ENCODE data around the gene FLYWCH2.

FLYWCH2 gene, protein sequence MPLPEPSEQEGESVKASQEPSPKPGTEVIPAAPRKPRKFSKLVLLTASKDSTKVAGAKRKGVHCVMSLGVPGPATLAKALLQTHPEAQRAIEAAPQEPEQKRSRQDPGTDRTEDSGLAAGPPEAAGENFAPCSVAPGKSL

DNA sequence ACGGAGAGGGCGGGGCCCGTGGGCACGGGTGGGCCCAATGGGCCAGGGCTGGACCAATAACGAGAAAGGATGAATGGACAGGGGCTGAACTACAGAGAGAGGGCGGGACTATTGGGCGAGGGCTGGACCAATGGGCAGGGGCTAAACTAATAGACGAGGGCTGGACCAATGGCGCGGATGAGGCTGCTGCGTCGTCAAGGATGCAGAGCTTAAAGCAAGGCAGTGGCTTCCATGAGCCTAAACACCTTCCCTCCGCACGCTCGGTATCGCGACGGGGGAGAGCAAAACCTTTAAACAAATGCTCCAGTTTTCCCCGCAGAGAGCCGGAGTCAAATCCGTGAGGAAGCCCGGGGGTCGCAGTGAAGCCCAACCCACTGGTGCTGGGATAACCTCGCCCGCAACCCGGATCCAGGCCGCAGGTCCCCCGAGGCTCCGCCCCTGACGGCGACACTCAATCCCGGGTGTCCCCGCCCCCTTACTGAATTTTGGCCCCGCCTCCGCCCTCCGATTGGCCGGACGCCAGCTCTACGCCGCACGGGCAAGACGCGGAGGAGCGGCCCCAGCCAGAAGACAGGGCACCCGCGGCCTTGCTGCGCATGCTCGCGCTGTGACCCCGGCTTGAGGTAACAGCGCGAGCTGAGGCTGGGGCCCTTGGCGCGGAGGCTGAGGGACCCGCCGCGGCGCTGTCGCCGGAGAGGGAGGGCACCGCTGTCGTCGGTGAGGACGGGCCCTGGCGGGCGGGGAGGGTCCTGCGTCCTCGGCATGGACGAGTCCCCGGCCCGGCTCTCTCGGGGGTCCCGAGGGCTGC lies at the start of gene FLYWCH2:
Gene FLYWCH2, plus strand, starts transcription at position 566 of the 808 bp plus-strand sequence. CDS start 13,235 bp downstream, outside the sequence.
- peak; percentile 88 to 100 (median 98) for DNase-seq

- DNase-seq: no peak
These were observed 49.2 kb upstream of the FLYWCH2 start for GRCh38 chr16:2833776-2834175.

- no peak for DNase-seq
These were observed 48.0 kb upstream of the FLYWCH2 start for GRCh38 chr16:2834968-2835367.

DNA sequence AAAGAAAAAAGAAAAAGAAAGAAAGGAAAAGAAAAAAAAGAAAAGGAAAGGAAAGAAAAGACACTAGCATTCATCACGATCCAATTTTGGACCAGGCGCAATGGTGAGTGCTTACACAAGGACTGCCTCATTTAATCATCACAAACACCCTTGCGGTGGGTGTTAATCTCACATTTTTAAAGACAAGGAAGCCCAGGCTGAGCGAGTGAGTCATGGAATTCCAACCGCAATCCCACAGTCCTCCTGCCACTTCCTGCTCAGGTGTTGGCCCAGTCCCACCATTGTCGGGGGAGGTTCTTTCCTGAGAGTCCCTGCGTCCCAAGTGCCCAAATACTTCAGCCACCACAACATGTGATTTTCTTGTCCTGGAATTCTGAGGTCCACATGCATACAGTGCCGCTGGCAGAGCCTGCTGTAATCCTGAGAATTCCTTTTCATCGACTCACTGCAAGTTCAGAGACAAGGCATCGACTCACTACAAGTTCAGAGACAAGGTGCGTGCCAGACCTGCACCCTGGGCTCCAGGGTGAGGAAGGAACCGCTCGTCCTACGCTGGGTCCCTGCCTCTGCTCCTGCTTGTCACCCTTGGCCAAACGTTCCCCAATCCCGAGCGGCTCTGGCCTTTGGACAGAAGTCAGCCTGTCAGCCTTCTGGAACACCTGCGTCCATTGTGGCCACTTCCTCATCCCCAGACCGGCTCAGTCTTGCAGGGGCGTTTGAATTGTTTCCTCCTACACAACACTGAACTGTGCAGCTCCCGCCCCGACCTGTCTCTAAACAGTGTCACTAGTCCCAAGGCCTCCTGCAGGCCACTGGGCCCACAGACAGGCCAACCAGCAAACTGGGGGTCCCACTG lies 47.1 kb upstream of the FLYWCH2 start:
- DNase-seq: peak in 4 of 56 donors; percentile 3 to 45 (median 8)

DNA sequence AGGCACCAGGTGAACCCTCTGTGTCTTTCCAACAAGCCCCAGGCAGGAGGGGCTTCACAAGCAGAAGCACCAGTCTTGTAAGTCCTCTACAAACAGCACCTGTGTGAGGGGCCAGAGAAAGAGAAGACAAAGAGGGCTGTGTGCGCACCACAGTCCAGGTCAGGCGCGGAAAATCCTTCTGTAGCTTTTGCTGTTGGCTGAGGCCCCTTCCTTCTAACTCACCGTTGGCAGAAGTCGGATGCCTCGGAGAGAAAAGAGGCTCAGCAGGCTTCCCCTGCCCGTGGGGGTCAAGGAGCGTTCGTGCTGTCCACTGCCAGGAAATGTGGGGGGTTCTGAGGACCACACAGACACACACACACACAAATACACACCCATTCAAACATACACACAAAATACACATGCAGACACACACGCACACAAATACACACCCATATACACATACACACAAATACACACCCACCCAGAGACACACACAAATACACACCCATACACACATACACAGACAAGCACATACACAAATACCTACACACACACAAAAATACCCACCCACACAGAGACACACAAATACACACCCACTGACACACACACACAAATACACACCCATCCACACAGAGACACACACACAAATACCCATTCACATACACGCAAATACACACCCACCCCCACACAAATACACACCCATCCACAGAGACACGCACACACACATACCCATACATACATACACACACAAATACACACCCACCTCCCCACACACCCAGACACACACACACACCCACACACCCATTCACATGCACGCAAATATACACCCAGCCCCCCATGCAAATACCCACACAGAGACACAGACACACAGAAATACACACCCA lies 46.1 kb upstream of the FLYWCH2 start:
- no peak for DNase-seq

GRCh38 chr16:2838928-2839327 lies 44.1 kb upstream of the FLYWCH2 start:
- peak in 48 of 56 donors; percentile 3 to 81 (median 49) for DNase-seq

DNA sequence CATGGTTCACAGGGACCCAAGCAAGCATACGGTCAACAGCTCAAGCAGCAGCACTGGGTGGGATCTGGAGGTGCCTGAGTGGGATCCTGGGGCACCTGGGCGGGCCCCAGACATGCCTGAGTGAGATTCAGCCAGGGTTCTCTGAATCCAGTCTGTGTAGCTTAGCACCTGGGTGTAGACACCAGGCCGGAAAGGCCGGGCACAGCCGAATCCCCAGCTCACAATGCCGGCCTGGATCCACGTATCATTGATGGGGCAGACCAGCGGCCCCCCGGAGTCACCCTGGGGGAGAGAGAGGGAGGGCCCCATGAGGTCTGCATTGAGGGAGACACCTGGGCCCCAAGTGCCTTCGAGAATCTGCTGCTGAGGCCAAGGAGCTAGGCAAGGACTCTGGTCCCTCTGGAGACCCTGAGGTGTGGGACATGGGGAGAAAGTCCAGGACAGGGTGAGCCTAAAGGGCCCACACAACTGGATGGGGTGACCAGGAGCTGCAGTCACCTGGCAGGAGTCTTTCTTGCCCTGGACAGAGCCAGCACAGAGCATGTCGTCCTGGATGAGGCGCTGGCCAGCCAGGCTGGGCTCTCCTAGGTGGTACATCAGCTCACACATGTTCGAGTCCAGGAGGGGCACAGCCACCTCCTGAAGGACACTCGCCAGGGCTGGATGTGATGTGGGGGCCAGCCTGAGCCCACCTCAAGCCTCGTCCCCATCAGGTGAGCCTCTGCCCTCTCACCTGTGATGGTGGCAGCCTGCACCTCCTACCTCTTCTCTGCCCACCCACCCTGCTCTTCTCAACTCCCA lies 43.2 kb upstream of the FLYWCH2 start:
- no peak for DNase-seq

GRCh38 chr16:2840914-2841313 lies 42.1 kb upstream of the FLYWCH2 start:
- DNase-seq: no peak

- no peak for DNase-seq
These were observed 41.2 kb upstream of the FLYWCH2 start for GRCh38 chr16:2841606-2842339.

DNA sequence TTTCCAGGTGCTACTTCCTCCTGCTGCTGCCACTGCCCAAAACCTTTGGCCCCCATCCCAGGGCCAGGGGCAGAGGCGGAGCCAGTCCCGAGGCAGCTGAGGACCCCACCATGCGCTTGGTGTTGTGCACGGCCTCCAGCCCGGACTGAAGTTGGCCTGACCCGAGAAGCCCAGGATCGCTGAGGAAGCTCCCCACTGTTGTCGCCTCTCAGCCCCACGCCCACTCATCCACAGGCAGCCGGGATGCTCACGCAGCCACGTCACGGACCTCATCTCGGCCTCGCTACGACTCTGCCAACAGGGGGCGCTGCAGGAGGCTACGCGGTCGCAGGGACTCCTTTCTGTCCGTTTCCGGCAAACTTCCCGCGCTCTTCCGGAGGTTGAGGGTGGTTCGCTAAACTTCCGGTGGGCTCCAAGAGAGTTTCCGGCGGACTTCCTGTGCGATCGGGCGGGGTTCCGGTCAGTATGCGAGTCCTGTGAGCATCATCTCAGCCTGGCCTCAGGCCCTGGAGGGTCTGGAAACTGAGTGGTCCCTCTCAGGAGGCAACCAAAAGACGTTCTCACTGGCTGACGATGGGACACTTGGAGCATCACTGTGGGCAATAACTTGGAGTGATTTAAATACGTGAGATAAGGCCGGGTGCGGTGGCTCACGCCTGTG lies 40.5 kb upstream of the FLYWCH2 start:
- peak in 8 of 56 donors; percentile 3 to 52 (median 19) for DNase-seq

DNA sequence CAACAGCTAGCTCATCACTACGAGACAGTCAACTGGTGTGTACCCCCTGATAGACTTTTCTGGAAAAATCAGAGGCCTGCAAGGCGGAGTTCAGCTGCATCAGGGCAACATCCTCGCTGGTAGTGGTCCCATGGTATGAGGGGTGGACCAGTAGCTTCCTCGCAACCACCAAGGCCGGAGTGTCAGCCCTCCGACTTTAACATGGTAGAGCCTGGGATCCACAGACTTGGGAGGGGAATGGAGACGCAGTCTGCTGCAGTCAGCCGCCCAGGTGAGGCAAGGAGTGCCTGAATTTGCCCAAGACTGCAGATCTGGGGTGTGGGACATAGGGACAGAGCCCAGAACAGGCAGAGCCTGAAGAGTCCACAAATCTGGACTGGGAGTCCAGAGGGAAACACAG lies 39.5 kb upstream of the FLYWCH2 start:
- no peak for DNase-seq

GRCh38 chr16:2845116-2845515 lies 37.9 kb upstream of the FLYWCH2 start:
- no peak for DNase-seq

DNA sequence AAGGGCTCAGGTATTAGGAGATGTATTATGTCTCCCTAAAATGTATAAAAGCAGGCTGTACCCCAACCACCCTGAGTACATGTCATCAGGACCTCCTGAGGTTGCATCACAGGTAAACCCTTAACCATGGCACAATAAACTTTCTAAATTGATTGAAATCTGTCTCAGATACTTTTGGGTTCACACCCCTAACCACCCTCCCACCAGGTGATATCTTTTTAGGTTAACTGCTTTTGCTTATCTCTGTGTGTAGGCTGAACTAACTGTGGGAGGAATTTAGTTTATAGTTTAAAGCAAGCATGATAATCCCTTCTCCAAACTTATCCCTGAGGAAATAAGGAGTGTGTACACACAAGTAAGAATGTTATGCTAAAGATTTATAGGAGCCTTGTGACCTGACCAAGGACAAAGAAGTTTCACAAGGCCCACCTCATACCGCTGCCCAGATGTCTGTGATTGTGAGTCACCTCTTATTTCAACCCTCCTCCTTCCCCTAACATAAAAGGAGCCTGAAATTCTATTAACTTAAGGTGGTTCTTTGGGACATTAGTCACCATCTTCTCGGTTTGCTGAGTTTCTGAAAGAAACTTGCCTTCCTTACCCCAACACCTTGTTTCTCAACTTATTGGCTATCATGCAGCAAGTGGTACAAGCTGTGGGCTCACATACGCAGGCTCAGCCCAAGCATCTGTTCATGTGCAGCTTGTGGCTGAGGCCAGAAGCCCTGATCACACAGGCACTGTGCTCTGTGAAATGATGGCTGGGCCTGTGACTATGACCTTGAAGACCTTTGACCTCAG lies 36.3 kb upstream of the FLYWCH2 start:
- no peak for DNase-seq

- DNase-seq: no peak
These were observed 33.9 kb upstream of the FLYWCH2 start for GRCh38 chr16:2848933-2849725.

- no peak for DNase-seq
These were observed 30.8 kb upstream of the FLYWCH2 start for GRCh38 chr16:2852003-2852730.

GRCh38 chr16:2852731-2853507 lies 30.1 kb upstream of the FLYWCH2 start:
- no peak for DNase-seq

All from amygdala (tissue), 56 donors.